H9 (cell line): Measurements from ENCODE around the gene FRYL. TPM values are rescaled to one million over a fixed set of nuclear protein-coding genes. Genes with fewer than 3 reads are reported as not detected.

Experiments
- DNase-seq: peaks from one replicate; pipeline ENCODE4 v3.0.0-alpha.2; 2017
- H2AFZ ChIP-seq: one replicate; pipeline ENCODE4 v1.6.1; 2013; ENCODE audit warnings: mild to moderate bottlenecking, low read length, control low read depth, moderate library complexity
- H2AK5ac ChIP-seq: 2 replicates; pipeline ENCODE4 v1.6.1; 2013; ENCODE audit warnings: low read length, control low read depth, mixed read lengths; ENCODE audit not compliant: insufficient read length
- H2BK120ac ChIP-seq: one replicate; pipeline ENCODE4 v1.6.1; 2013; ENCODE audit warnings: low read depth, mild to moderate bottlenecking, low read length, control low read depth, inconsistent platforms; ENCODE audit not compliant: poor library complexity, severe bottlenecking
- H2BK12ac ChIP-seq: 2 replicates; pipeline ENCODE4 v1.6.1; 2013; ENCODE audit warnings: low read length, control low read depth, mixed read lengths, low read depth; ENCODE audit not compliant: insufficient read length
- H2BK15ac ChIP-seq: 2 replicates; pipeline ENCODE4 v1.6.1; 2013; ENCODE audit warnings: low read depth, low read length, control low read depth
- H2BK20ac ChIP-seq: one replicate; pipeline ENCODE4 v1.6.1; 2013; ENCODE audit warnings: low read depth, mild to moderate bottlenecking, low read length, control low read depth, inconsistent platforms; ENCODE audit not compliant: poor library complexity, severe bottlenecking
- H2BK5ac ChIP-seq: 2 replicates; pipeline ENCODE4 v1.6.1; 2013; ENCODE audit warnings: low read length, control low read depth, mixed read lengths; ENCODE audit not compliant: insufficient read length
- H3K14ac ChIP-seq: 2 replicates; pipeline ENCODE4 v1.6.1; 2013; ENCODE audit warnings: low read length, control low read depth; ENCODE audit not compliant: insufficient read depth
- H3K18ac ChIP-seq: 2 replicates; pipeline ENCODE4 v1.6.1; 2013; ENCODE audit warnings: low read depth, mild to moderate bottlenecking, mixed read lengths, low read length, control low read depth; ENCODE audit not compliant: insufficient read length
- H3K23ac ChIP-seq: 2 replicates; pipeline ENCODE4 v1.6.1; 2013; ENCODE audit warnings: low read length, control low read depth, mixed read lengths, low read depth; ENCODE audit not compliant: insufficient read length
- H3K23me2 ChIP-seq: 2 replicates; pipeline ENCODE4 v1.6.1; 2013; ENCODE audit warnings: low read depth, mild to moderate bottlenecking, mixed read lengths, low read length, control low read depth; ENCODE audit not compliant: insufficient read length, poor library complexity, severe bottlenecking
- H3K27ac ChIP-seq: 2 replicates; pipeline ENCODE4 v1.5.1; 2013; ENCODE audit warnings: low read length, control low read depth, mixed read lengths, low read depth; ENCODE audit not compliant: insufficient read length
- H3K27me3 ChIP-seq: 2 replicates; pipeline ENCODE4 v1.6.1; 2013; ENCODE audit warnings: low read length, control low read depth, inconsistent platforms; ENCODE audit not compliant: insufficient read depth
- H3K4ac ChIP-seq: 2 replicates; pipeline ENCODE4 v1.6.1; 2013; ENCODE audit warnings: low read depth, mild to moderate bottlenecking, control low read depth, inconsistent platforms, low read length, moderate library complexity
- H3K4me1 ChIP-seq: 2 replicates; pipeline ENCODE4 v1.6.1; 2013; ENCODE audit warnings: low read length, control low read depth, inconsistent platforms; ENCODE audit not compliant: insufficient read depth
- H3K4me2 ChIP-seq: 2 replicates; pipeline ENCODE4 v1.6.1; 2013; ENCODE audit warnings: low read length, control low read depth, mixed read lengths; ENCODE audit not compliant: insufficient read length, insufficient read depth
- H3K56ac ChIP-seq: 2 replicates; pipeline ENCODE4 v1.6.1; 2013; ENCODE audit warnings: low read depth, mild to moderate bottlenecking, mixed read lengths, low read length, control low read depth; ENCODE audit not compliant: insufficient read length
- H3K79me1 ChIP-seq: 2 replicates; pipeline ENCODE4 v1.6.1; 2013; ENCODE audit warnings: low read depth, mild to moderate bottlenecking, moderate library complexity, low read length, control low read depth, inconsistent platforms; ENCODE audit not compliant: insufficient read depth, poor library complexity, severe bottlenecking
- H3K79me2 ChIP-seq: 2 replicates; pipeline ENCODE4 v1.6.1; 2013; ENCODE audit warnings: low read length, control low read depth, inconsistent platforms; ENCODE audit not compliant: insufficient read depth
- H3K9ac ChIP-seq: 2 replicates; pipeline ENCODE4 v1.6.1; 2013; ENCODE audit warnings: low read length, control low read depth, mixed read lengths; ENCODE audit not compliant: insufficient read length; ENCODE audit errors: extremely low read depth
- H3K9me3 ChIP-seq: one replicate; pipeline ENCODE4 v1.6.1; 2013; ENCODE audit warnings: low read depth, low read length, inconsistent platforms; ENCODE audit not compliant: control insufficient read depth
- H3T11ph ChIP-seq: one replicate; pipeline ENCODE4 v1.6.1; 2013; ENCODE audit warnings: mild to moderate bottlenecking, low read length, control low read depth, inconsistent platforms
- H4K20me1 ChIP-seq: one replicate; pipeline ENCODE4 v1.6.1; 2013; ENCODE audit not compliant: control insufficient read depth, insufficient read length, insufficient read depth
- H4K5ac ChIP-seq: 2 replicates; pipeline ENCODE4 v1.6.1; 2013; ENCODE audit warnings: low read depth, mild to moderate bottlenecking, mixed read lengths, low read length, control low read depth; ENCODE audit not compliant: insufficient read length
- H4K8ac ChIP-seq: replicated peaks from 2 replicates; pipeline ENCODE4 v1.6.1; 2013; ENCODE audit warnings: low read length, control low read depth, mixed read lengths, low read depth; ENCODE audit not compliant: insufficient read length
- H4K91ac ChIP-seq: 2 replicates; pipeline ENCODE4 v1.6.1; 2013; ENCODE audit warnings: low read depth, mild to moderate bottlenecking, moderate library complexity, mixed read lengths, low read length, control low read depth; ENCODE audit not compliant: insufficient read length
- H3K27ac Mint-ChIP-seq, 3 experiments: 2 replicates in 2 of 3; 3 replicates in 1 of 3; pipeline ENCODE4 v1.8.0; 2020 to 2021; ENCODE audit warnings: mixed read lengths in 3 of 3, mild to moderate bottlenecking in 1 of 3, moderate library complexity in 1 of 3
- H3K27me3 Mint-ChIP-seq: 2 replicates; pipeline ENCODE4 v1.8.0; 2021; ENCODE audit warnings: low read depth, mild to moderate bottlenecking, moderate library complexity, mixed read lengths
- H3K36me3 Mint-ChIP-seq, 3 experiments: 2 replicates in 2 of 3; 3 replicates in 1 of 3; pipeline ENCODE4 v1.8.0; 2020 to 2021; ENCODE audit warnings: low read depth in 3 of 3, mixed read lengths in 3 of 3; ENCODE audit not compliant: insufficient read depth in 1 of 3
- H3K4me1 Mint-ChIP-seq, 2 experiments: 2 replicates each; pipeline ENCODE4 v1.8.0; 2020; ENCODE audit warnings: mixed read lengths in 2 of 2
- H3K4me3 Mint-ChIP-seq, 2 experiments: 2 replicates in 1 of 2; 3 replicates in 1 of 2; pipeline ENCODE4 v1.8.0; 2020 to 2021; ENCODE audit warnings: mild to moderate bottlenecking in 2 of 2, mixed read lengths in 2 of 2, moderate library complexity in 1 of 2
- H3K9me3 Mint-ChIP-seq, 2 experiments: 2 replicates in 1 of 2; 3 replicates in 1 of 2; pipeline ENCODE4 v1.8.0; 2020; ENCODE audit warnings: mild to moderate bottlenecking in 2 of 2, mixed read lengths in 2 of 2, moderate library complexity in 1 of 2
- CTCF ChIP-seq: fragments of 200-600 bp; sonication (generic); conservative IDR thresholded peaks from 3 replicates; pipeline ENCODE4 v1.8.0; 2021; ENCODE audit warnings: antibody characterized with exemption, mild to moderate bottlenecking
- WGBS: extraction: QIAGEN DNeasy Blood & Tissue Kit; methylation state at CpG from one replicate; pipeline ENCODE4 v1.1.7; 2013; ENCODE audit warnings: missing lambda C conversion rate, low lambda C conversion rate, mixed read lengths; ENCODE audit not compliant: insufficient read length; ENCODE audit errors: extremely low coverage; 5-methylcytosine and 5-hydroxymethylcytosine counted together
- total RNA-seq: library from RNA; stranded (reverse); gene quantifications from 2 replicates; pipeline ENCODE4 v1.2.1, GENCODE V29; 2021

FRYL gene
- total RNA-seq, 1 experiment from 2014 or later: 31.5 TPM

DNA sequence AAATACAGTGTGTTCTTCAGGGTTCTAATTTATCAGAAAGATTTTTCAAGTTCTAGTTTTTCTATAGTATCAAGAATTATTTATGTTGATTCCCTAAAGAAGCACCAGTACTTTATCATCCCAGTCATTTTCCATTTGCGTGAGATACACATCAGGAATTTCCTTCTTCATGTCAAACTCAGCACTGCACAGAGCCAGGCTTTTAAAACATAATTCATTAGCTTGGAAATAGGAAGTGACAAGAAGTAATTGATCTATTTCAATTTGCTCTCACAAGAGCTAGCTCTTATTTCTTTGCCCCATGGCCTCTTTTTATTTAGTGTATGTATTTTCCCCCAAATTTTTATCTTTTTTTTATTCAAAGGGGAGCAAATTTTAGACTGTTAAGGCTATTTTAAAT, 309.9 kb downstream of the FRYL start:
- no peak overlapping the region for H3K4me3 Mint-ChIP-seq
- Histone ChIP-seq H3K27me3 (no peaks in the 10 kb centered on the region), H3K4me1 (no peaks in the 10 kb centered on the region; the same call in 1 of the 2 replicates), H2BK12ac (no peak overlapping the region), H2BK15ac (no peak overlapping the region), H3K4me2 (no peak overlapping the region), H3K23me2 (peaks cover 3% of the 10 kb centered on the region), H2AK5ac (no peak overlapping the region), H3K79me1 (no peaks in the 10 kb centered on the region), H3K18ac (no peak overlapping the region), H3K27ac (no peak overlapping the region), H3K23ac (no peak overlapping the region), H2BK5ac (no peak overlapping the region), H3T11ph (no peak overlapping the region), H2BK20ac (no peak overlapping the region), H3K4ac (no peak overlapping the region), H3K9ac (no peak overlapping the region), H4K8ac (no peak overlapping the region), H3K14ac (no peak overlapping the region), H4K5ac (no peak overlapping the region), H3K56ac (no peak overlapping the region), H2BK120ac (no peak overlapping the region), H3K79me2 (no peaks in the 10 kb centered on the region), H4K91ac (no peak overlapping the region), H4K20me1 (no peaks in the 10 kb centered on the region), H3K9me3 (no peaks in the 10 kb centered on the region), H2AFZ (no peak overlapping the region)
- H3K36me3 Mint-ChIP-seq: no peaks in the 10 kb centered on the region
- no peak for TF ChIP-seq CTCF
- H3K9me3 Mint-ChIP-seq: no peaks in the 10 kb centered on the region; a peak in 1 of 5 replicates
- WGBS: no CpG with 5 or more reads among the region's 1 CpG
- DNase-seq: no peak
- H3K27ac Mint-ChIP-seq: no peak overlapping the region
- peaks cover 4 to 6% of the 10 kb centered on the region in 2 experiments for H3K4me1 Mint-ChIP-seq
- H3K27me3 Mint-ChIP-seq: no peaks in the 10 kb centered on the region; the same call in 1 of the 2 replicates
